GM12878 (cell line): ENCODE data around the gene MSL2. TPM values are rescaled to one million over a fixed set of nuclear protein-coding genes. Genes with fewer than 3 reads are reported as not detected.

Experiments used
- ATF3 ChIP-seq: IDR thresholded peaks from 2 replicates; pipeline ENCODE4 v1.6.1; 2011; ENCODE audit warnings: low read depth, mild to moderate bottlenecking, low read length, moderate library complexity, borderline replicate concordance; ENCODE audit errors: extremely low read depth
- ATF7 ChIP-seq: fragments of 450-650 bp; IDR thresholded peaks from 2 replicates; pipeline ENCODE4 v1.6.1; 2016; ENCODE audit warnings: low read depth, mild to moderate bottlenecking
- BHLHE40 ChIP-seq, 2 experiments: fragments of 450-650 bp in 1 of 2; IDR thresholded peaks; 2 replicates each; pipeline ENCODE4 v1.6.1; 2011 to 2017; ENCODE audit warnings: low read depth in 2 of 2, borderline replicate concordance in 1 of 2, improper control_type of control experiment in 1 of 2, low read length in 1 of 2, mild to moderate bottlenecking in 1 of 2
- BRCA1 ChIP-seq: IDR thresholded peaks from 2 replicates; pipeline ENCODE4 v1.6.1; 2011; ENCODE audit warnings: low read depth, low read length, improper control_type of control experiment
- EGR1 ChIP-seq, 2 experiments: IDR thresholded peaks; 1 replicate in 1 of 2; 2 replicates in 1 of 2; pipeline ENCODE4 v1.6.1; 2011 to 2012; ENCODE audit warnings: low read depth in 2 of 2, low read length in 2 of 2, borderline replicate concordance in 1 of 2, mild to moderate bottlenecking in 1 of 2, moderate library complexity in 1 of 2
- IRF3 ChIP-seq: fragments of 450-650 bp; IDR thresholded peaks from 2 replicates; pipeline ENCODE4 v1.6.1; 2014; ENCODE audit warnings: mild to moderate bottlenecking
- MEF2B ChIP-seq: fragments of 450-650 bp; IDR thresholded peaks from 2 replicates; pipeline ENCODE4 v1.6.1; 2018; ENCODE audit warnings: mild to moderate bottlenecking, moderate library complexity; ENCODE audit not compliant: partially characterized antibody, poor library complexity, severe bottlenecking
- NR2C2 ChIP-seq: IDR thresholded peaks from 2 replicates; pipeline ENCODE4 v1.6.1; 2011; ENCODE audit warnings: borderline replicate concordance, low read depth; ENCODE audit not compliant: control insufficient read depth, insufficient read length
- PAX8 ChIP-seq: fragments of 450-650 bp; IDR thresholded peaks from 2 replicates; pipeline ENCODE4 v1.6.1; 2017; ENCODE audit warnings: mild to moderate bottlenecking, moderate library complexity
- RUNX3 ChIP-seq: IDR thresholded peaks from 2 replicates; pipeline ENCODE4 v1.6.1; 2012; ENCODE audit warnings: low read length, inconsistent platforms
- SIN3A ChIP-seq: IDR thresholded peaks from 2 replicates; pipeline ENCODE4 v1.6.1; 2012; ENCODE audit warnings: low read depth, low read length, improper control_type of control experiment
- SMC3 ChIP-seq: IDR thresholded peaks from 2 replicates; pipeline ENCODE4 v1.6.1; 2011; ENCODE audit warnings: low read length, improper control_type of control experiment, borderline replicate concordance
- SREBF1 ChIP-seq: IDR thresholded peaks from 2 replicates; pipeline ENCODE4 v1.6.1; 2012; ENCODE audit warnings: mild to moderate bottlenecking, low read length
- STAT3 ChIP-seq: IDR thresholded peaks from 2 replicates; pipeline ENCODE4 v1.6.1; 2011; ENCODE audit warnings: low read depth, low read length, improper control_type of control experiment
- TAF1 ChIP-seq: IDR thresholded peaks from 2 replicates; pipeline ENCODE4 v1.6.1; 2011; ENCODE audit warnings: mild to moderate bottlenecking, low read depth, low read length, borderline replicate concordance
- ZBTB33 ChIP-seq: fragments of 450-650 bp; IDR thresholded peaks from 2 replicates; pipeline ENCODE4 v1.6.1; 2017; ENCODE audit warnings: mild to moderate bottlenecking
- polyA plus RNA-seq, 11 experiments: library from polyadenylated mRNA; depleted of rRNA in 4 of 11; unstranded in 6 of 11; stranded (reverse) in 5 of 11; fragments of >200 nt; fragmentation: Nextera tagmentation in 4 of 11; fragmentation: Illumina TruSeq in 1 of 11; extraction: Ambion mirVana in 4 of 11; extraction: Trizol in 1 of 11; gene quantifications; 1 replicate in 1 of 11; 2 replicates in 10 of 11; pipeline versions ENCODE4 v1.2.1 to v1.2.3, GENCODE V29; 2011 to 2016; ENCODE audit warnings: inconsistent platforms in 2 of 11, missing spikeins in 2 of 11, low read depth in 1 of 11
- total RNA-seq, 4 experiments: library from RNA; depleted of rRNA in 3 of 4; stranded (reverse); fragments of >200 nt in 3 of 4; fragmentation: Illumina TruSeq in 1 of 4; extraction: Trizol in 1 of 4; gene quantifications; 2 replicates each; pipeline versions ENCODE4 v1.2.1 to v1.2.3, GENCODE V29; 2013 to 2021
- TF ChIP-seq, protein P1 (sequence below): fragments of 450-650 bp; formaldehyde crosslinking; IDR thresholded peaks from 2 replicates; pipeline ENCODE4 v1.4.0; 2022; ENCODE audit warnings: mild to moderate bottlenecking, moderate library complexity
- TF ChIP-seq, protein P2 (sequence below): fragments of 450-650 bp; IDR thresholded peaks from 2 replicates; pipeline ENCODE4 v1.6.1; 2017; ENCODE audit warnings: mild to moderate bottlenecking, moderate library complexity
- TF ChIP-seq, protein P3 (sequence below): IDR thresholded peaks from 2 replicates; pipeline ENCODE4 v1.6.1; 2012; ENCODE audit warnings: low read depth, low read length, improper control_type of control experiment

MSL2 gene
- total and polyA plus RNA-seq, 10 of the 15 experiments (the other 5 are each of a cell fraction or from before 2014, with no cell fraction given) = 3.5 to 31.7 (median 10.5) TPM

DNA sequence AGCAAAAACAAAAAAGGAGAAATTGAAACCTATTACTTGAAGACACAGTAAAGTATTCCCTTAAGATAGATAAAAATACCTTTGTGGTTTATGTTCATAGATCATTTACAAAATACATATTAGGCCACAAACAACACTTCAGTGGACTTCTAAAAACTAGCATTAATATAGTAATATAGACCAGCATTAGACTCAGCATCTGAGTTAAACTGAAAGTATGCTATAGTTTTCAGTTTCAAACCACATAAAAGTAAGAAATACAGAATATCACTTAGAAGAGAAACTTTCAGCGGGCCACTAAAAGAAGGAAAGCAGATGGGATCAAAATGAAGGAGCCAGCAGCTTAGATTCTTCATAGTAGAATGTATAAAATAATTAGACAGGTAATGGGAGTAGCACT lies 86.6 kb downstream of the MSL2 start (continued):
- TF ChIP-seq, protein P1, sequence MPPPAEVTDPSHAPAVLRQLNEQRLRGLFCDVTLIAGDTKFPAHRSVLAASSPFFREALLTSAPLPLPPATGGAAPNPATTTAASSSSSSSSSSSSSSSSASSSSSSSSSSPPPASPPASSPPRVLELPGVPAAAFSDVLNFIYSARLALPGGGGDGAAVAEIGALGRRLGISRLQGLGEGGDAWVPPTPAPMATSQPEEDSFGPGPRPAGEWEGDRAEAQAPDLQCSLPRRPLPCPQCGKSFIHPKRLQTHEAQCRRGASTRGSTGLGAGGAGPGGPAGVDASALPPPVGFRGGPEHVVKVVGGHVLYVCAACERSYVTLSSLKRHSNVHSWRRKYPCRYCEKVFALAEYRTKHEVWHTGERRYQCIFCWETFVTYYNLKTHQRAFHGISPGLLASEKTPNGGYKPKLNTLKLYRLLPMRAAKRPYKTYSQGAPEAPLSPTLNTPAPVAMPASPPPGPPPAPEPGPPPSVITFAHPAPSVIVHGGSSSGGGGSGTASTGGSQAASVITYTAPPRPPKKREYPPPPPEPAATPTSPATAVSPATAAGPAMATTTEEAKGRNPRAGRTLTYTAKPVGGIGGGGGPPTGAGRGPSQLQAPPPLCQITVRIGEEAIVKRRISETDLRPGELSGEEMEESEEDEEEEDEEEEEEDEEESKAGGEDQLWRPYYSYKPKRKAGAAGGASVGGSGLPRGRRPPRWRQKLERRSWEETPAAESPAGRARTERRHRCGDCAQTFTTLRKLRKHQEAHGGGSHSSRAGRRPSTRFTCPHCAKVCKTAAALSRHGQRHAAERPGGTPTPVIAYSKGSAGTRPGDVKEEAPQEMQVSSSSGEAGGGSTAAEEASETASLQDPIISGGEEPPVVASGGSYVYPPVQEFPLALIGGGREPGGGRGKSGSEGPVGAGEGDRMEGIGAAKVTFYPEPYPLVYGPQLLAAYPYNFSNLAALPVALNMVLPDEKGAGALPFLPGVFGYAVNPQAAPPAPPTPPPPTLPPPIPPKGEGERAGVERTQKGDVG = no peak
- TF ChIP-seq SREBF1 = no peak
- no peak for TF ChIP-seq NR2C2
- TF ChIP-seq BHLHE40 (IDR thresholded peaks at IDR 0.05; ENCODE audit: borderline replicate concordance in 1 of 2, low read depth in 2 of 2, low read length in 1 of 2) = peak in 1 of 2 experiments; percentile 9; a peak in 1 of 4 replicates
- TF ChIP-seq TAF1 = no peak
- peak; percentile 83 for TF ChIP-seq MEF2B
- no peak for TF ChIP-seq SIN3A
- no peak for TF ChIP-seq SMC3
- no peak for TF ChIP-seq IRF3
- TF ChIP-seq STAT3 = no peak
- TF ChIP-seq ATF3 = no peak
- TF ChIP-seq ZBTB33 = no peak
- no peak for TF ChIP-seq PAX8
- peak; percentile 47; the same call in 1 of the 2 replicates for TF ChIP-seq ATF7
- TF ChIP-seq EGR1 (IDR thresholded peaks at IDR 0.05; ENCODE audit: borderline replicate concordance in 1 of 2, low read depth in 2 of 2, low read length in 2 of 2) = no peak
- TF ChIP-seq, protein P2, sequence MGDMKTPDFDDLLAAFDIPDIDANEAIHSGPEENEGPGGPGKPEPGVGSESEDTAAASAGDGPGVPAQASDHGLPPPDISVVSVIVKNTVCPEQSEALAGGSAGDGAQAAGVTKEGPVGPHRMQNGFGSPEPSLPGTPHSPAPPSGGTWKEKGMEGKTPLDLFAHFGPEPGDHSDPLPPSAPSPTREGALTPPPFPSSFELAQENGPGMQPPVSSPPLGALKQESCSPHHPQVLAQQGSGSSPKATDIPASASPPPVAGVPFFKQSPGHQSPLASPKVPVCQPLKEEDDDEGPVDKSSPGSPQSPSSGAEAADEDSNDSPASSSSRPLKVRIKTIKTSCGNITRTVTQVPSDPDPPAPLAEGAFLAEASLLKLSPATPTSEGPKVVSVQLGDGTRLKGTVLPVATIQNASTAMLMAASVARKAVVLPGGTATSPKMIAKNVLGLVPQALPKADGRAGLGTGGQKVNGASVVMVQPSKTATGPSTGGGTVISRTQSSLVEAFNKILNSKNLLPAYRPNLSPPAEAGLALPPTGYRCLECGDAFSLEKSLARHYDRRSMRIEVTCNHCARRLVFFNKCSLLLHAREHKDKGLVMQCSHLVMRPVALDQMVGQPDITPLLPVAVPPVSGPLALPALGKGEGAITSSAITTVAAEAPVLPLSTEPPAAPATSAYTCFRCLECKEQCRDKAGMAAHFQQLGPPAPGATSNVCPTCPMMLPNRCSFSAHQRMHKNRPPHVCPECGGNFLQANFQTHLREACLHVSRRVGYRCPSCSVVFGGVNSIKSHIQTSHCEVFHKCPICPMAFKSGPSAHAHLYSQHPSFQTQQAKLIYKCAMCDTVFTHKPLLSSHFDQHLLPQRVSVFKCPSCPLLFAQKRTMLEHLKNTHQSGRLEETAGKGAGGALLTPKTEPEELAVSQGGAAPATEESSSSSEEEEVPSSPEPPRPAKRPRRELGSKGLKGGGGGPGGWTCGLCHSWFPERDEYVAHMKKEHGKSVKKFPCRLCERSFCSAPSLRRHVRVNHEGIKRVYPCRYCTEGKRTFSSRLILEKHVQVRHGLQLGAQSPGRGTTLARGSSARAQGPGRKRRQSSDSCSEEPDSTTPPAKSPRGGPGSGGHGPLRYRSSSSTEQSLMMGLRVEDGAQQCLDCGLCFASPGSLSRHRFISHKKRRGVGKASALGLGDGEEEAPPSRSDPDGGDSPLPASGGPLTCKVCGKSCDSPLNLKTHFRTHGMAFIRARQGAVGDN = no peak
- no peak for TF ChIP-seq BRCA1
- TF ChIP-seq RUNX3 = peak; percentile 95
- TF ChIP-seq, protein P3, sequence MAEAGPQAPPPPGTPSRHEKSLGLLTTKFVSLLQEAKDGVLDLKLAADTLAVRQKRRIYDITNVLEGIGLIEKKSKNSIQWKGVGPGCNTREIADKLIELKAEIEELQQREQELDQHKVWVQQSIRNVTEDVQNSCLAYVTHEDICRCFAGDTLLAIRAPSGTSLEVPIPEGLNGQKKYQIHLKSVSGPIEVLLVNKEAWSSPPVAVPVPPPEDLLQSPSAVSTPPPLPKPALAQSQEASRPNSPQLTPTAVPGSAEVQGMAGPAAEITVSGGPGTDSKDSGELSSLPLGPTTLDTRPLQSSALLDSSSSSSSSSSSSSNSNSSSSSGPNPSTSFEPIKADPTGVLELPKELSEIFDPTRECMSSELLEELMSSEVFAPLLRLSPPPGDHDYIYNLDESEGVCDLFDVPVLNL = no peak
